Sciatic nerve (tissue), 2 donors: ENCODE measurements around the gene PRKD2. TPM values are rescaled to one million over a fixed set of nuclear protein-coding genes. Genes with fewer than 3 reads are reported as not detected.
A peak's percentile ranks its signal among the peaks of the same experiment; 100 is the strongest.
"Not testable (repeated sequence)": the region's sequence is repeated elsewhere in the genome, so short reads cannot be mapped to it uniquely, and the experiment has no call there.

Experiments used
- ATAC-seq: fragments of 200-7000 bp; cut with Tn5 transposase; one replicate; pipeline ENCODE4 v1.9.1; 2020; ENCODE audit warnings: mild to moderate bottlenecking, moderate library complexity
- DNase-seq: peaks from one replicate; pipeline ENCODE4 v3.0.0-alpha.2; 2020; ENCODE audit warnings: low spot score
- intact Hi-C: fragments of 100-400 bp; cut with DNase I; formaldehyde crosslinking; loops from one replicate; pipeline ENCODE4 v1.14.2; 2022
- total RNA-seq: library from RNA; stranded (reverse); fragmentation: NEBNext Ultra II Directional; extraction: Animal tissue kit (Norgen Biotek cat#: 25700); gene quantifications from one replicate; pipeline ENCODE4 v1.2.1, GENCODE V29; 2021
- donor health status: DM: no; HTN: no; CAD: no.
- donor health status: DM: no; HTN: no; CAD: no.

PRKD2 gene
- total RNA-seq, 1 donor from 2014 or later = 54.0 TPM

- ATAC-seq = no peak
- DNase-seq = no peak
- intact Hi-C loops = no loop called here
These were observed 791 bp downstream of the PRKD2 start for GRCh38 chr19:46715975-46716671.

GRCh38 chr19:46715620-46715974 is 1.3 kb downstream of the PRKD2 start:
- DNase-seq = no peak
- no peak for ATAC-seq
- intact Hi-C loops = no loop called here

- no peak for ATAC-seq
- DNase-seq = no peak
- intact Hi-C loops = no loop called here
These were observed 2.3 kb downstream of the PRKD2 start for GRCh38 chr19:46714444-46715106.

- intact Hi-C loops = no loop called here
- DNase-seq (peak; percentile 93), ATAC-seq (peak; percentile 77)
These were observed 3.0 kb downstream of the PRKD2 start for GRCh38 chr19:46713781-46714443.

GRCh38 chr19:46712768-46713338 is 4.1 kb downstream of the PRKD2 start:
- not testable (repeated sequence) for DNase-seq, ATAC-seq

GRCh38 chr19:46710687-46711086 is 6.2 kb downstream of the PRKD2 start:
- ATAC-seq (no peak), DNase-seq (no peak)
- intact Hi-C loops = no loop called here

More at GRCh38 chr19:46712768-46713338, 4.1 kb downstream of the PRKD2 start:
- intact Hi-C loops = not testable (repeated sequence)

- intact Hi-C loops = no loop called here
- ATAC-seq (peak; percentile 81), DNase-seq (peak; percentile 90)
These were observed 12.4 kb downstream of the PRKD2 start for GRCh38 chr19:46704379-46705076.

- no peak for ATAC-seq
- no peak for DNase-seq
- intact Hi-C loops = no loop called here
These were observed 16.2 kb downstream of the PRKD2 start for GRCh38 chr19:46700704-46701103.

GRCh38 chr19:46698395-46699321 is 18.3 kb downstream of the PRKD2 start:
- ATAC-seq = no peak
- intact Hi-C loops = no loop called here

GRCh38 chr19:46697204-46697960 is 19.5 kb downstream of the PRKD2 start:
- intact Hi-C loops = no loop called here
- peak; percentile 94 for DNase-seq
- ATAC-seq = peak; percentile 96

More at GRCh38 chr19:46698395-46699321, 18.3 kb downstream of the PRKD2 start:
- no peak for DNase-seq

- no peak for DNase-seq
- intact Hi-C loops = no loop called here
- ATAC-seq = peak; percentile 1
These were observed 20.1 kb downstream of the PRKD2 start for GRCh38 chr19:46696866-46697203.

- intact Hi-C loops = no loop called here
- ATAC-seq (no peak), DNase-seq (no peak)
These were observed 20.9 kb downstream of the PRKD2 start for GRCh38 chr19:46696052-46696451.

GRCh38 chr19:46693760-46694159 is 23.2 kb downstream of the PRKD2 start:
- intact Hi-C loops = no loop called here
- DNase-seq (no peak), ATAC-seq (no peak)

- ATAC-seq (no peak), DNase-seq (no peak)
- intact Hi-C loops = no loop called here
These were observed 23.8 kb downstream of the PRKD2 start for GRCh38 chr19:46692918-46693722.

GRCh38 chr19:46691948-46692347 is 25.0 kb downstream of the PRKD2 start:
- intact Hi-C loops = no loop called here
- no peak for ATAC-seq

GRCh38 chr19:46691104-46691503 is 25.8 kb downstream of the PRKD2 start:
- DNase-seq (no peak), ATAC-seq (no peak)
- intact Hi-C loops = no loop called here

More at GRCh38 chr19:46691948-46692347, 25.0 kb downstream of the PRKD2 start:
- DNase-seq = no peak

GRCh38 chr19:46689358-46689757 is 27.6 kb downstream of the PRKD2 start:
- no peak for ATAC-seq
- intact Hi-C loops = no loop called here
- DNase-seq = no peak
